Measurements from ENCODE around the gene LIPT2. TPM values are rescaled to one million over a fixed set of nuclear protein-coding genes. Genes with fewer than 3 reads are reported as not detected.

The LIPT2 gene
- total RNA-seq, 1 experiment from 2014 or later = 5.8 TPM

DNA sequence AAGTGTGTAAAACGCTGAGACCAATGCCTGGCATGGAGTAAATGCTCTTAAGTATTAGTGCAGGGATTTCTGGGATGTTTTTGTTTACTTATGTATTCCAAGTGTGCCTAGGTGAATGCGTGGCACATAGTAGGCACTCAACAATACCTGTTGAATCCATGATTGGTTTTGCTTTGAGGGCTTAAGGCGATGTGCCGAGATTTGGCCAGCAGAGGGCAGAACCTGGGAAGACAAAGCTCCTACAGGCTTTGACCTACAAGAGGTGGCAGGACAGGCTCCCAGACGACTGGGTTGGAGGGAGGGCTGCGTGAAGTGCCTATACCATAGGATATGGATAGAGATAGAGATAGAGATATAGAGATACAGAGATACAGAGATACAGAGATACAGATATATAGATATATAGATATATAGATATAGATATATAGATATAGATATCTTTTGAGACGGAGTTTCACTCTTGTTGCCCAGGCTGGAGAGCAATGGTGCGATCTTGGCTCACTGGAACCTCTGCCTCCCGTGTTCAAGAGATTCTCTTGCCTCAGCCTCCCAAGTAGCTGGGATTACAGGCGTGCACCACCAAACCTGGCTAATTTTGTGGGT, 40.0 kb downstream of the LIPT2 start:
- H3K4me2 ChIP-seq = no peak overlapping the region
- no peaks in the 10 kb centered on the region for H3K36me3 ChIP-seq (ENCODE audit: low read depth)
- no peaks in the 10 kb centered on the region for H3K79me2 ChIP-seq (ENCODE audit: low read depth)
- ChIA-PET CTCF (interaction anchor here (0.6 to 6.2 kb wide), 9 partner anchors 8 to 286 kb away, joined by 3 to 80 read pairs (median 6); partner anchors contain the start of gene LIPT2), POLR2A (ENCODE audit: unreplicated experiment) (no interaction called here)
- no peak overlapping the region for H3K4me3 ChIP-seq
- H3F3A ChIP-seq (ENCODE audit: insufficient read depth, low read depth) = no peaks in the 10 kb centered on the region
- H3K27me3 ChIP-seq (ENCODE audit: insufficient read depth, low read depth) = no peaks in the 10 kb centered on the region
- H3K4me1 ChIP-seq (replicated peaks; ENCODE audit: insufficient read depth) = no peaks in the 10 kb centered on the region
- no peaks in the 10 kb centered on the region for H4K20me1 ChIP-seq (ENCODE audit: insufficient read depth)
- no peaks in the 10 kb centered on the region for H3K9me2 ChIP-seq (ENCODE audit: insufficient read depth)
- BruUV-seq (replicated peaks) = no TSS peak
- TF ChIP-seq EZH2 (IDR thresholded peaks at IDR 0.05; ENCODE audit: low read depth) (no peak), CTCF (conservative IDR thresholded peaks at IDR 0.05) (peak; percentile 92)
- no peaks in the 10 kb centered on the region for H3K9me3 ChIP-seq (ENCODE audit: insufficient read depth, low read depth)
- peak; percentile 50 to 69 for DNase-seq
- no peak overlapping the region for H2AFZ ChIP-seq
- intact Hi-C loops (cut with micrococcal nuclease; ENCODE audit: unreplicated experiment) = loop anchor here (1.0 to 2.0 kb wide), 2 partner anchors 117 to 285 kb away; no protein-coding TSS in a partner anchor
- no peak overlapping the region for H3K27ac ChIP-seq

- TF ChIP-seq CTCF (conservative IDR thresholded peaks at IDR 0.05) (no peak), EZH2 (IDR thresholded peaks at IDR 0.05; ENCODE audit: low read depth) (no peak)
These were observed 41.2 kb downstream of the LIPT2 start for GRCh38 chr11:74452366-74452765.

DNA sequence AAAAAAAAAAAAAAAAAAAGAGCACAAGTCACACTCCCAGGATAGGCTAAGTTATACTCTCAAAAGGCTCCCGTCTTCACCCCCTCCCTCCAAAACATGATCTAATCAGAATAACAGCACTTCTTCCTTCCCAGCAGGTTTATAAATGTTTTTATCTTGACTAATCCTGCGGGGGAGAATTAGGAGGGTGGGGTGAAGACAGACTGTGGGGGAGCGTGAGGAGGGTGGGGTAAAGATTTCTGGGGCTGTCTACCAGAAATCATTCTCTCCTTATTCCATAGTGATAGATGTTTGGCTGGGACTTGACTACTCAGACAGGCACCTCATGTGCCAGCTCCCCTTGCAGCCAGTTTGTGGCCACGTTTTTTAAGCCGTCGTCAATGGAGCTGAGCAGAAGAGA, 43.2 kb downstream of the LIPT2 start:
- Histone ChIP-seq H3K79me2 (ENCODE audit: low read depth) (no peaks in the 10 kb centered on the region), H2AFZ (no peak overlapping the region), H3K4me2 (no peak overlapping the region), H3K9me2 (ENCODE audit: insufficient read depth) (no peaks in the 10 kb centered on the region), H3K36me3 (ENCODE audit: low read depth) (no peaks in the 10 kb centered on the region), H3K4me3 (no peak overlapping the region), H3K27ac (no peak overlapping the region), H4K20me1 (ENCODE audit: insufficient read depth) (no peaks in the 10 kb centered on the region), H3K9me3 (ENCODE audit: insufficient read depth, low read depth) (no peaks in the 10 kb centered on the region), H3K4me1 (replicated peaks; ENCODE audit: insufficient read depth) (no peaks in the 10 kb centered on the region), H3F3A (ENCODE audit: insufficient read depth, low read depth) (no peaks in the 10 kb centered on the region), H3K27me3 (ENCODE audit: insufficient read depth, low read depth) (no peaks in the 10 kb centered on the region)
- ChIA-PET CTCF (interaction anchor here (0.6 to 6.2 kb wide), 9 partner anchors 12 to 1682 kb away, joined by 3 to 80 read pairs (median 10); no protein-coding TSS in a partner anchor), POLR2A (ENCODE audit: unreplicated experiment) (no interaction called here)
- DNase-seq = peak in 1 of 2 experiments; percentile 26
- BruUV-seq (replicated peaks) = no TSS peak
- intact Hi-C loops (cut with micrococcal nuclease; ENCODE audit: unreplicated experiment) = no loop called here
- TF ChIP-seq EZH2 (IDR thresholded peaks at IDR 0.05; ENCODE audit: low read depth) (no peak), CTCF (conservative IDR thresholded peaks at IDR 0.05) (no peak)

More at GRCh38 chr11:74452366-74452765, 41.2 kb downstream of the LIPT2 start:
- no TSS peak for BruUV-seq (replicated peaks)
- intact Hi-C loops (cut with micrococcal nuclease; ENCODE audit: unreplicated experiment) = loop anchor here (2.0 kb wide), 1 partner anchor 286 kb away; no protein-coding TSS in a partner anchor
- Histone ChIP-seq H3F3A (ENCODE audit: insufficient read depth, low read depth) (no peaks in the 10 kb centered on the region), H3K27me3 (ENCODE audit: insufficient read depth, low read depth) (no peaks in the 10 kb centered on the region), H2AFZ (0 out of 2 replicates have a peak overlapping the region, but pooled peaks have one; percentile 17), H3K36me3 (ENCODE audit: low read depth) (no peaks in the 10 kb centered on the region), H3K9me3 (ENCODE audit: insufficient read depth, low read depth) (no peaks in the 10 kb centered on the region), H3K4me2 (no peak overlapping the region), H4K20me1 (ENCODE audit: insufficient read depth) (no peaks in the 10 kb centered on the region), H3K27ac (no peak overlapping the region), H3K4me3 (no peak overlapping the region), H3K9me2 (ENCODE audit: insufficient read depth) (no peaks in the 10 kb centered on the region), H3K4me1 (replicated peaks; ENCODE audit: insufficient read depth) (no peaks in the 10 kb centered on the region), H3K79me2 (ENCODE audit: low read depth) (no peaks in the 10 kb centered on the region)
- ChIA-PET POLR2A (ENCODE audit: unreplicated experiment) (interaction anchor here (0.7 kb wide), 1 partner anchor 17 kb away, joined by 4 read pairs; no protein-coding TSS in a partner anchor), CTCF (interaction anchor here (0.9 to 6.2 kb wide), 6 partner anchors 10 to 287 kb away, joined by 3 to 80 read pairs (median 6); no protein-coding TSS in a partner anchor)
- DNase-seq = no peak
